GM18505 (cell line): ENCODE measurements around the gene CDH2.

Experiments
- ATAC-seq: cut with Tn5 transposase; IDR thresholded peaks from one replicate; pipeline ENCODE4 v1.9.1; 2021; ENCODE audit not compliant: unreplicated experiment
- POLR2A ChIP-seq: IDR thresholded peaks from 4 replicates; pipeline ENCODE4 v1.6.1; 2011; ENCODE audit warnings: borderline replicate concordance; ENCODE audit not compliant: insufficient read depth, insufficient read length; ENCODE audit errors: extremely low read depth

CDH2 gene

GRCh38 chr18:28112056-28112470, 64.9 kb downstream of the CDH2 start:
- no peak for ATAC-seq
- TF ChIP-seq POLR2A, result no peak

GRCh38 chr18:28110924-28111323, 66.0 kb downstream of the CDH2 start:
- ATAC-seq, result no peak
- TF ChIP-seq POLR2A, result no peak

GRCh38 chr18:28109781-28110560, 67.0 kb downstream of the CDH2 start:
- TF ChIP-seq POLR2A, result no peak
- no peak for ATAC-seq

GRCh38 chr18:28108814-28109213, 68.1 kb downstream of the CDH2 start:
- TF ChIP-seq POLR2A, result no peak

GRCh38 chr18:28108254-28108653, 68.7 kb downstream of the CDH2 start:
- no peak for ATAC-seq
- TF ChIP-seq POLR2A, result no peak

More at GRCh38 chr18:28108814-28109213, 68.1 kb downstream of the CDH2 start:
- no peak for ATAC-seq

GRCh38 chr18:28099237-28099636, 77.7 kb downstream of the CDH2 start:
- no peak for TF ChIP-seq POLR2A
- no peak for ATAC-seq

GRCh38 chr18:28095631-28096030, 81.3 kb downstream of the CDH2 start:
- ATAC-seq, result no peak
- TF ChIP-seq POLR2A, result no peak

GRCh38 chr18:28095041-28095440, 81.9 kb downstream of the CDH2 start:
- no peak for ATAC-seq
- no peak for TF ChIP-seq POLR2A

GRCh38 chr18:28091197-28091596, 85.7 kb downstream of the CDH2 start:
- TF ChIP-seq POLR2A, result no peak

GRCh38 chr18:28088477-28088876, 88.5 kb downstream of the CDH2 start:
- TF ChIP-seq POLR2A, result no peak
- ATAC-seq, result no peak

More at GRCh38 chr18:28091197-28091596, 85.7 kb downstream of the CDH2 start:
- ATAC-seq, result no peak

GRCh38 chr18:28086670-28087552, 90.0 kb downstream of the CDH2 start:
- no peak for ATAC-seq
- no peak for TF ChIP-seq POLR2A

- TF ChIP-seq POLR2A, result no peak
- no peak for ATAC-seq
Measured at GRCh38 chr18:28081516-28081915, 95.4 kb downstream of the CDH2 start.

GRCh38 chr18:28080876-28081300, 96.0 kb downstream of the CDH2 start:
- TF ChIP-seq POLR2A, result no peak
- ATAC-seq, result no peak
